Mesothelial cell of epicardium (in vitro differentiated cells): ENCODE results near the gene EMILIN1. TPM values are rescaled to one million over a fixed set of nuclear protein-coding genes. Genes with fewer than 3 reads are reported as not detected.

Experiments used
- DNase-seq, 2 experiments: peaks; one replicate each; pipeline ENCODE4 v3.0.0; 2021; ENCODE audit warnings: low spot score in 2 of 2; ENCODE audit not compliant: unreplicated experiment in 2 of 2
- H3K27ac Mint-ChIP-seq: 2 replicates; pipeline ENCODE4 v1.8.0; 2021; ENCODE audit warnings: mixed read lengths
- H3K27me3 Mint-ChIP-seq: 2 replicates; pipeline ENCODE4 v1.8.0; 2021; ENCODE audit warnings: low read depth, mixed read lengths
- H3K36me3 Mint-ChIP-seq: 2 replicates; pipeline ENCODE4 v1.8.0; 2021; ENCODE audit warnings: mixed read lengths
- H3K4me1 Mint-ChIP-seq: 2 replicates; pipeline ENCODE4 v1.8.0; 2021; ENCODE audit warnings: mixed read lengths
- H3K4me3 Mint-ChIP-seq: 2 replicates; pipeline ENCODE4 v1.8.0; 2021; ENCODE audit warnings: mild to moderate bottlenecking, moderate library complexity, mixed read lengths
- H3K9me3 Mint-ChIP-seq: 2 replicates; pipeline ENCODE4 v1.8.0; 2021; ENCODE audit warnings: mixed read lengths
- CTCF ChIP-seq: fragments of 200-600 bp; sonication (generic); IDR thresholded peaks from one replicate; pipeline ENCODE4 v1.5.0; 2021; ENCODE audit warnings: antibody characterized with exemption; ENCODE audit not compliant: unreplicated experiment
- total RNA-seq: library from RNA; stranded (reverse); gene quantifications from 3 replicates; pipeline ENCODE4 v1.2.1, GENCODE V29; 2021

Gene EMILIN1
- total RNA-seq, 1 donor from 2014 or later: 179 TPM

DNA sequence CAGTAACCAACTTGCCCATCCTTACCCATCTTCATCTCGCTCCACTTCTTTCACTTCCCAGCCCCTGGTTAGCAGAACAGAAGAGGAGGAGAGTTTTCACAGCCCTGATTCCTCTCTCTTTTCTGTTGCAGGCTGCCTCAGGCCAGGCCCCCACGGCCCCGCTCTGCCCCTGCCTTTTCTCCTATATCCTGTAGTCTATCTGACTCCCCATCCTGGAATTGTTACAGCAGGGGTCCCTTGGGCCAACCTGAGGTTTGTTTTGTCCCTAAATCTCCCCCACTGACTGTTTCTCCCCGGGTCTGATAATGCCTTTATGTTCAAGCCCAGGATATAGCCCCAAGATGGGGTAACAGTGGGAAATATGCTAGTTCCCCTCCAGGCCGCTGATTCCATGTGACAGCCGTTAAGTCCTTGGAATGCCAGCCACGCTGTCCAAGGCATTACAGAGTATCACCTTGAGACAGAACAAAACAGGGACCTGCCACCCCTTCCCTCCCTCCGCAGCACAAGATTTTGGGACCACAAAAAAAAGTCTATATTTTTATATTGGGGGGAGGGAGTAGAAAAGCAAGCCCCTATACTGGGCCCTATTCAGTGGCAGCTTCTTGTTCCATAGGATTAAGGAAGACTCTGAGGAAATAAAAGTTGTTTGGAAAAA lies 8.3 kb upstream of the EMILIN1 start:
- peaks cover 42% of the 10 kb centered on the region for H3K4me1 Mint-ChIP-seq
- DNase-seq: no peak
- H3K4me3 Mint-ChIP-seq: peak overlapping the region; percentile 99
- H3K27me3 Mint-ChIP-seq: no peaks in the 10 kb centered on the region
- no peaks in the 10 kb centered on the region for H3K9me3 Mint-ChIP-seq
- H3K36me3 Mint-ChIP-seq: peaks cover 15% of the 10 kb centered on the region
- H3K27ac Mint-ChIP-seq: peak overlapping the region; percentile 32
- no peak for TF ChIP-seq CTCF

DNA sequence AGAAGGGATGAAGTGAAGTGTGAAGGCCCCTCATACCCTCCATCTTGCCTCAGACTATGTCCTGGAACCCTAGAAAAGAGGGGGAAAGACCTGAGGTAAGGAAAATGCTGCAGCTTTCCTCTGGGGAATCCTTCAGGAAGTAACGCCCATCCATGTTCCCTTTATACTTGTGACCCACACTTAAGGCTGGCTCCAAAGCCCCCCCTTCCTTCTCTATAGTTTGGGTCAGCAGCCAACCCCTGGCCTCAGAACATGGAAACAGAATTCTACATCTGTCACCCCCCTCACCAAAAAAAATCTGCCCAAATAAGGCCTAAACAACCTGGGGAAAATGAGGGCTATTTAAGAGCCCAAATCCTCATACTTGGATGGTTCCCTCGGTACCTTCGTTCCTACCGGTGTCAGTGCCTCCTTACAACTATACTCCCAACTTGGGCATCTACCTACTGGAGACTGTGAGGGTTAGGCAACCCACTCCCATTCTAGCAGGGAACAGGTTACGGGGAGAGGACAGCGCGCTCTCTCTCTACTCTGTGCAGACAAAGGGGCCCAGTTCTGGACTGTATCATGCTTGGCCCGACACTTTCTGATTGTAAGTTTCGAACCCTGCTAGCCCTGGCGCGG lies 7.7 kb upstream of the EMILIN1 start:
- H3K9me3 Mint-ChIP-seq: no peaks in the 10 kb centered on the region
- no peaks in the 10 kb centered on the region for H3K27me3 Mint-ChIP-seq
- no peak for DNase-seq
- H3K36me3 Mint-ChIP-seq: peaks cover 15% of the 10 kb centered on the region
- no peak for TF ChIP-seq CTCF
- peak overlapping the region; percentile 98 for H3K27ac Mint-ChIP-seq
- H3K4me1 Mint-ChIP-seq: peaks cover 46% of the 10 kb centered on the region
- peak overlapping the region; percentile 99 for H3K4me3 Mint-ChIP-seq

DNA sequence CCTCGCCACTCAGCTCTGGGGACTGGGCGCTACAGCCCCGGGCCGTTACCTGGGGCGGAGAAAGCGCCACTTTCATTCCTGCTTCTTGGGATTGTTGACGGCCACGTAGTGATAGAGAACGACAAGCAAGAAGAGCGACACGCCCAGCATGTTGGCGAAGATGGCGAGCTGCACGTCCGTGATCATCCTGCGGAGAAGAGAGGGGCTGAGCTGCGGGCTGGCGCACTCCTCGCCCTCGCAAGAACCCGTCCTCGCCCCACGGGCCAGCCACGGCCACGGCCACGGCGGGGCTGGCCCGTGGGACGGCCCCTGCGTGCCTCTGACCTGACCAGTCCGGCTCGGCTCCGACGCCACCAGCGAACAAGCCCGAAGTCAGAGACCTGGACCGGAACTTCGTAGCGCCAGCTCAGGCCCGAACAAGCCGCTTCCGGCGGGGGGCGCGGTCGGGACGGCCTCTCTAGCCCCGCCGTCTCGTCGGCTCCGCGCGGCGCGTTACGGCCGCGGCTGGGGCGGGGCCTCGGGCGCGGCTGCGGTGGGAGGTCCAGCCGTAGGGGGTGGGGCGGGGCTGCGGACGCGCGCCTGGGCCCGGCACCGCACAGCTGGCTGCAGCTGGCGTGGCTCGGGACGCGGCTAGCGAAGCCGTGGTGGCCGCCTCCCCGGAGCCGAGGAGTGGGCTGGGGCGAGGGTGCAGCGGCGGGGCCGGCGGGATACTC lies 7.0 kb upstream of the EMILIN1 start, which contains the start of gene OST4:
Gene OST4, minus strand, starts transcription at position 378 of the 713 bp plus-strand sequence.
- peak; percentile 82 to 93 for DNase-seq
- Mint-ChIP-seq H3K27ac (peak within 1 kb of the TSS; percentile 98), H3K27me3 (no peaks in the 10 kb centered on the region), H3K4me1 (peaks cover 51% of the 10 kb centered on the region), H3K4me3 (peak within 1 kb of the TSS; percentile 99), H3K9me3 (no peaks in the 10 kb centered on the region), H3K36me3 (peaks cover 11% of the 10 kb centered on the region)
- no peak for TF ChIP-seq CTCF

DNA sequence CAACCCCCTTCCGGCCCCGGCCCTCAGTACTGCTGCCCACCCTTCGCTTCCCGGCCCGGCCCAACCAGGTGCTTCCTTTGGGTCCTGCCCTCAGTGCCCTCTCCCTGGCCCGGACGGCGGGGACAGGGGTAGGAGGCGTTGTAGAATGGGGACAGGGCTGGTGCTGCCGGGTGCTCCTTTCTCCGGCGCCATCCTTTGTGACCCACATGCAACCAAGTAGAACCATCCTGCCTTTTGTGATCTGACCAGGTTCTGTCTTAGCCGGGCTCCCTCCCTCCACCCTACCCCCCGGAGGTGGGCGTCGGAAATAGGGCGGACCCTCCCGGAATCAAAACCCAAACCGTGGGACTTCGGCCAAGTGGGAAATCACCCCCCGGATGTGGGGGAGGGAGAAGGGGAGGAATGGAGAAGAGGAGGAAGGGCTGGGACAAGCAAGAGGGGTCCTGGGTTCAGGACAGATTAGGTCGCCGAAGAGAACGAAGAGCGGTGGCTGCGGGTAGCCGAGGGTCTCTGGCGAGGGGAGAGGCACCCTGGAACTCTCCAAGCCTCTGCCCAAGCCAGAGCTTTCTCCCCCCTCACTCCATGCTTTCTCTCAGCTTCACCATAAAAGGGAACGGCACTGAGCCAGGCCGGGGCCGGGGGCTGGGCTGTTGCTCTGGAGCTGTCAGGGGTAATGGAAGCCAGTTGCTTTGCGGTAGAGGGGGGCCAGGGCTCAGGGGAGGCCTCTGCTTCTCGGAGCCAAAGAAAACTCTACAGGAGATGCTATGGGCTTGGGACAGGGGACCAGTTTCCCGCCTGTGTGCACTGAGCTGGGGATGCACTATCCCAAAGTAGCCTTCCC lies 6.2 kb upstream of the EMILIN1 start:
- H3K27ac Mint-ChIP-seq: peak overlapping the region; percentile 98
- H3K9me3 Mint-ChIP-seq: no peaks in the 10 kb centered on the region
- peaks cover 57% of the 10 kb centered on the region for H3K4me1 Mint-ChIP-seq
- H3K36me3 Mint-ChIP-seq: peaks cover 11% of the 10 kb centered on the region
- H3K4me3 Mint-ChIP-seq: peak overlapping the region; percentile 83
- peak; percentile 69 to 86 for DNase-seq
- H3K27me3 Mint-ChIP-seq: no peaks in the 10 kb centered on the region
- no peak for TF ChIP-seq CTCF

DNA sequence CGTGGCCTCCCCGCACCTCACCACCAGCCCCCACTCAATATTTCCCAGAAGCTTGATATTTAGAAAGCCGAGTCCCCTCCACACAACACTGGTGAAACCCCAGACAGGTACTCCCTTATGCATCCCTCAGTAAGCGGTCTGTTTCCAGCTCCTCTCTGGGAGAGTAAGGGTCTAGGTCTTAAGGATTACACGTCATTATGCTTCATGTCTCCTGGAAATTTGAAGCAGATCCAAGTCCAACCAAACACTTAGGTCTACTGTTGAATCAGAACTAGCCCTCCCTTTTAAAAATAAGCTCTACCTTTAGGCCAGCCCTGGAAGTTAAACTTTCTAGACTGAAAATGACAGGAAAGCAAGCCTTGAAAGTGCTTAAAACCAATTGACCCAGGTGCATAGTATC lies 5.5 kb upstream of the EMILIN1 start:
- no peaks in the 10 kb centered on the region for H3K27me3 Mint-ChIP-seq
- H3K4me1 Mint-ChIP-seq: peaks cover 62% of the 10 kb centered on the region
- peak overlapping the region; percentile 98 for H3K27ac Mint-ChIP-seq
- TF ChIP-seq CTCF: no peak
- no peaks in the 10 kb centered on the region for H3K9me3 Mint-ChIP-seq
- H3K36me3 Mint-ChIP-seq: peaks cover 11% of the 10 kb centered on the region
- DNase-seq: no peak
- H3K4me3 Mint-ChIP-seq: peak overlapping the region; percentile 83
